ENCODE data around the gene XAGE2.
"Not testable (repeated sequence)": the region's sequence is repeated elsewhere in the genome, so short reads cannot be mapped to it uniquely, and the experiment has no call there.

XAGE2 gene

GRCh38 chrX:52368368-52369055 is at the start of gene XAGE2:
XAGE2 (plus strand) TSS chrX:52369021; CDS start chrX:52370015, 994 bp downstream.
- no peaks in the 10 kb centered on the region for H3K4me1 ChIP-seq
- H3K4me3 ChIP-seq = no peak within 1 kb of the TSS
- in situ Hi-C loops (cut with MboI; ENCODE audit: low sequenced_read_pairs) = no loop called here
- H3K9me3 ChIP-seq = no peaks in the 10 kb centered on the region
- H3K36me3 ChIP-seq (replicated peaks) = no peaks in the 10 kb centered on the region
- DNase-seq (ENCODE audit: low spot score in 2 of 2) = no peak
- no peaks in the 10 kb centered on the region for H3K27me3 ChIP-seq (ENCODE audit: low read depth)

GRCh38 chrX:52337410-52337809 is 31.4 kb upstream of the XAGE2 start:
- in situ Hi-C loops (cut with MboI; ENCODE audit: low sequenced_read_pairs) = no loop called here
- H3K4me1 ChIP-seq = no peaks in the 10 kb centered on the region
- no peaks in the 10 kb centered on the region for H3K27me3 ChIP-seq (ENCODE audit: low read depth)

DNA sequence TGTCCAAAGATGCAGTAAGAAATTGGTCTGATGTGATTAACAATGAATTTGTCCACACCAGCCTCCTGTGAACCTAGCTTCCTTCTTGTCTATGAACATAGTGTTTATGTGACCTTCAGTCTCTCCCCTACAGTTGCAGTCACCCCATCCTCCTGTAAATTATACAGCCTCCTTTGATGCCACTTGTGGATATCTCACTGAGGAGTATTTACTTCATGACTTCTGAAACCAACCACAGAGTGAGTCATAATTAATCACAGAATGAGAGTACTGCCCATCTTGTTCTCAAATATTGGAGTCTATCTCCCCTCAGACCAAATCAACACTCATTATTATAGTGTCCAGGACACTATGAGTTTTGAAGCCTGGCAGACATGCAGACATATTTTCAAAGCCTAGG is 27.3 kb upstream of the XAGE2 start:
- no peaks in the 10 kb centered on the region for H3K4me1 ChIP-seq
- no peaks in the 10 kb centered on the region for H3K27me3 ChIP-seq (ENCODE audit: low read depth)
- H3K36me3 ChIP-seq (replicated peaks) = no peaks in the 10 kb centered on the region
- DNase-seq (ENCODE audit: low spot score in 2 of 2) = no peak
- H3K4me3 ChIP-seq = no peak overlapping the region
- in situ Hi-C loops (cut with MboI; ENCODE audit: low sequenced_read_pairs) = no loop called here
- no peaks in the 10 kb centered on the region for H3K9me3 ChIP-seq

More at GRCh38 chrX:52337410-52337809, 31.4 kb upstream of the XAGE2 start:
- H3K9me3 ChIP-seq = no peaks in the 10 kb centered on the region
- no peak for DNase-seq (ENCODE audit: low spot score in 2 of 2)
- H3K4me3 ChIP-seq = no peak overlapping the region
- H3K36me3 ChIP-seq (replicated peaks) = no peaks in the 10 kb centered on the region

DNA sequence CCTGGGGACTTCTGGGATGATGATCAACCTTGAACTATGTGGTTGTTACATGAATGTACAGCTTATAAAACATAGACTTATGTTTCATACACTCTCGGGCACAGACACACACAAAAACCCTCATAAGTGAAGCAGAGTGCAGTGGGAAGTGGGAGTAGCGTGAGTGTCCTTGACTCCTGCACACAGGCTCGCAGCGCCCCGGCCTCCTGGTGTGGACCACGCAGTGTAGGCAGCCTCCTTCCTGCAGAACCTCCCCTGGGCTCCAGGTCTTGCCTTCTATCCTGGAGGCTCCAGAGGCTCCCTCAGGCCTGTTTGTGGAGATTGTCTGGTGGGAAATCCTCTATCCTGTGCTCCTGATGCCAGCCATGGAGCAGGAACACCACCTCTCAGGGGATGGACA is 25.7 kb upstream of the XAGE2 start:
- DNase-seq (ENCODE audit: low spot score in 2 of 2); H3K4me3 ChIP-seq; H3K27me3 ChIP-seq (ENCODE audit: low read depth); H3K36me3 ChIP-seq (replicated peaks); H3K4me1 ChIP-seq; H3K9me3 ChIP-seq; in situ Hi-C loops (cut with MboI; ENCODE audit: low sequenced_read_pairs): not testable (repeated sequence)

GRCh38 chrX:52345402-52345801 is 23.4 kb upstream of the XAGE2 start:
- H3K27me3 ChIP-seq (ENCODE audit: low read depth) = not testable (repeated sequence)
- peak; percentile 9 to 78 for DNase-seq (ENCODE audit: low spot score in 2 of 2)

DNA sequence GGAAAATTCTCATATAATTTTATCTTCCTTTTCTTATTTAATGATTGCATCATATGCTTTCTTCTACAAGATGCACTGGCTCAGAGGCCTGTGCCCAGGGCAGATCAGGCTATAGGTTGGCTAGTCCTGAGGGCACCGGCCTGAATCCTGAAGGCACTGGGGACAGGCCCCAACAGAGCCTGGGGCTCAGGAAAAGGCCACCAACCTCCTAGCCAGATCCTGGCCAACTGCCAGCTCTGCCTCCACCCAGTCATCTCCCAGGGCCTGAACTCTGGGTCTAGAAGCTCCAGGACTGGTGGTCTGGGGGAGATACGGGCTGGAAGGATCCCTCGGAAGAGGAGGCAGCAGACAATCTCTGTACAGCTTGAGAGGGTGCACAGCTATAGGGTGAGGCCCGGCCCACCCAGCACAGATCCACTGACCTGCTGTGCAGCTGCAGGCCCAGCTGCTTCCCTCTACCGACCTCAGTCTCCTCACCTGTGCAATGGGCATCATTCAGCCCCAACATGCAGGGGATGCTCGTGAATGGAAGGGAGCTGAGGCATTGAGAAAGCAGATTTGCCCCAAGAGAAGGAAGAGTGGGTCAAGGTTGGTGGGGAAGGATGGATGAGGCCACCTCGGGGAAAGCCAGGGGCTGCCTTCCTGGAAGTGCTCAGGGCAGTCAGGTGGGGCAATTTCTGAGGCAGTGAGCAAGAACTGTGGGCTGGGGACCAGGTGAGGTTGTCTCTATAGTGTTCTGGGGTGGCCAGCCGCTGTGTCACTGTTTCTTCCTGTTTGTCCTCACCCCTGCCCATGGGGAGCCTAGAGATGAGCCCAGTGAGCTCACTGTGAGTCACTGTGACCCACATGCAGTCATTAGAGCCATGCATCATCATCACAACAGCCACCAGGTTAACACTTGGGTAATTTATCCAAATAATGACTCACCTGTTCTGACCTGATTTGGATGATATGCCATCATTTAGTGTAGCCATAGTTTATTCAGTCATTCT is 22.4 kb upstream of the XAGE2 start:
- in situ Hi-C loops (cut with MboI; ENCODE audit: low sequenced_read_pairs) = no loop called here
- Histone ChIP-seq H3K36me3 (replicated peaks) (no peaks in the 10 kb centered on the region), H3K9me3 (no peaks in the 10 kb centered on the region), H3K27me3 (ENCODE audit: low read depth) (no peaks in the 10 kb centered on the region), H3K4me1 (no peaks in the 10 kb centered on the region), H3K4me3 (no peak overlapping the region)
- no peak for DNase-seq (ENCODE audit: low spot score in 2 of 2)

More at GRCh38 chrX:52345402-52345801, 23.4 kb upstream of the XAGE2 start:
- H3K4me3 ChIP-seq; in situ Hi-C loops (cut with MboI; ENCODE audit: low sequenced_read_pairs); H3K4me1 ChIP-seq; H3K36me3 ChIP-seq (replicated peaks); H3K9me3 ChIP-seq: not testable (repeated sequence)

DNA sequence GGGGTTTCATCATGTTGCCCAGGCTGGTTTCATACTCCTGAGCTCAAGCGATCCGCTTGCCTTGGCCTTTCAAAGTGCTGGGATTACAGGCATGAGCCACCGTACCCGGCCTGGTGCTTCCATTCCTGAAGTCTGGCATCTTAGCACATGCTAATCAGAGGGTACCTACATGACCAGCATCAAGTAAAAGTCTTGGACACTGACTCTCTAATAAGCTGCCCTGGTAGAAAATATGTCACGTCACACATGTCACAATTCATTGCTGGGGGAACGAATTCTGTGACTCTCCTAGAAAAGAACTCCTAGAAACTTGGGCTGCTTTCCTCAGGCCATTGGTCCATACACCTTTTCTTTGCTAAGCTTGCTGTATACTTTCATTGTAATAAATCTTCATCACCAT is 19.1 kb upstream of the XAGE2 start:
- Histone ChIP-seq H3K27me3 (ENCODE audit: low read depth) (no peaks in the 10 kb centered on the region), H3K36me3 (replicated peaks) (no peaks in the 10 kb centered on the region), H3K9me3 (no peaks in the 10 kb centered on the region), H3K4me1 (no peaks in the 10 kb centered on the region), H3K4me3 (no peak overlapping the region)
- DNase-seq (ENCODE audit: low spot score in 2 of 2) = no peak
- in situ Hi-C loops (cut with MboI; ENCODE audit: low sequenced_read_pairs) = no loop called here

GRCh38 chrX:52352551-52352950 is 16.3 kb upstream of the XAGE2 start:
- H3K4me3 ChIP-seq = no peak overlapping the region
- in situ Hi-C loops (cut with MboI; ENCODE audit: low sequenced_read_pairs) = no loop called here
- DNase-seq (ENCODE audit: low spot score in 2 of 2) = no peak
- no peaks in the 10 kb centered on the region for H3K36me3 ChIP-seq (replicated peaks)
- no peaks in the 10 kb centered on the region for H3K27me3 ChIP-seq (ENCODE audit: low read depth)
- no peaks in the 10 kb centered on the region for H3K9me3 ChIP-seq
- no peaks in the 10 kb centered on the region for H3K4me1 ChIP-seq

DNA sequence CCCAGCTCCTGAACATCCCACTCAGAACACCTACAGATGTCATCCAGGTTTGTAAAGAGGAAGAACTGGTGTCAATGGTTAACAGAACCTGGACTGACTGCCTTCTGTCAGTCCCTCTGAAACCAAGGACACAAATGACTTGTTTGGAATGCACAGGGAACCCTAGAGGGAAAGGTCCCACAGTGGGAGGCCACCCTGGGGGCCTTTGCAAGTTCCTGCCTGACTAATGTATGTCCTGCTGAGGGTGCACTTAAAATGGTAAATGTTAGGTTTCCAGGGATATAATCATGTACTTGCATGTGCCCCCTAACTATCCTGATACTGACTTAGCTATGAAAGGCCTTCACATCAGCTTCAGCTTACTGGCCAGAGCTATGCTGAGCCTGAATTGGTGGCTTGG is 15.0 kb upstream of the XAGE2 start:
- DNase-seq (ENCODE audit: low spot score in 2 of 2) = no peak
- Histone ChIP-seq H3K9me3 (no peaks in the 10 kb centered on the region), H3K36me3 (replicated peaks) (no peaks in the 10 kb centered on the region), H3K4me1 (no peaks in the 10 kb centered on the region), H3K27me3 (ENCODE audit: low read depth) (no peaks in the 10 kb centered on the region), H3K4me3 (no peak overlapping the region)
- in situ Hi-C loops (cut with MboI; ENCODE audit: low sequenced_read_pairs) = no loop called here

GRCh38 chrX:52355108-52355507 is 13.7 kb upstream of the XAGE2 start:
- H3K4me3 ChIP-seq = no peak overlapping the region
- H3K36me3 ChIP-seq (replicated peaks) = no peaks in the 10 kb centered on the region
- H3K9me3 ChIP-seq = no peaks in the 10 kb centered on the region
- no peak for DNase-seq (ENCODE audit: low spot score in 2 of 2)
- no peaks in the 10 kb centered on the region for H3K27me3 ChIP-seq (ENCODE audit: low read depth)
- in situ Hi-C loops (cut with MboI; ENCODE audit: low sequenced_read_pairs) = no loop called here
- H3K4me1 ChIP-seq = no peaks in the 10 kb centered on the region

DNA sequence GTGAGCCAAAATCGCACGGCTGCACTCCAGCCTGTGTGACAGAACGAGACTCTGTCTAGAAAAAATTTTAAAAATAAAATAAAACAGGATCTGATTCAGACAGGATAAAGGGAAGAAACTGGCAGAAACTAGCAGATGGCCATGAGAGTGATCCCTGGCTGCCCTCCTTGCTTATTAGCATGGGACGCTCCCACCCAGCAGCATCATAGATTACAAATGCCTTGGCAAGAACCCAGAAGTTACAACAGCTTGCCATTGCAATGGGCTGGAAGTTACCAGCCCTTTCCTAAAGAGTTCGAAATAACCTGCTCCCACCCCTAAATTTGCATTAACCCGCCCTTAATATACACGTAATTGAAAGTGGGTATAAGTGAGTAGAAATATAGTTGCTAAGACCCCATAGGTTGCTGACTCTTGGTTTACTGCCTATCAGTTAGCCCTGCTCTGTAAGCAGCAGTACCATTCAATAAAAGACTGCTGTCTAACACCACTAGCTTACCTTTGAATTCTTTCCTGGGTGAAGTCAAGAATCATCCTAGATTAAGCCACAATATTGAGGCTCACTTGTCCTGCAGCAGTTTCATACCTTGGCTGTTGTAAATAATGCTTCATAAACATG is 9.1 kb upstream of the XAGE2 start:
- in situ Hi-C loops (cut with MboI; ENCODE audit: low sequenced_read_pairs) = no loop called here
- H3K36me3 ChIP-seq (replicated peaks) = no peaks in the 10 kb centered on the region
- H3K4me1 ChIP-seq = no peaks in the 10 kb centered on the region
- H3K27me3 ChIP-seq (ENCODE audit: low read depth) = no peaks in the 10 kb centered on the region
- no peak for DNase-seq (ENCODE audit: low spot score in 2 of 2)
- no peaks in the 10 kb centered on the region for H3K9me3 ChIP-seq
- H3K4me3 ChIP-seq = no peak overlapping the region

- Histone ChIP-seq H3K4me3 (no peak overlapping the region), H3K4me1 (no peaks in the 10 kb centered on the region), H3K27me3 (ENCODE audit: low read depth) (no peaks in the 10 kb centered on the region), H3K9me3 (no peaks in the 10 kb centered on the region), H3K36me3 (replicated peaks) (no peaks in the 10 kb centered on the region)
- DNase-seq (ENCODE audit: low spot score in 2 of 2) = no peak
- in situ Hi-C loops (cut with MboI; ENCODE audit: low sequenced_read_pairs) = no loop called here
Observed at GRCh38 chrX:52361941-52362340, 6.9 kb upstream of the XAGE2 start.

DNA sequence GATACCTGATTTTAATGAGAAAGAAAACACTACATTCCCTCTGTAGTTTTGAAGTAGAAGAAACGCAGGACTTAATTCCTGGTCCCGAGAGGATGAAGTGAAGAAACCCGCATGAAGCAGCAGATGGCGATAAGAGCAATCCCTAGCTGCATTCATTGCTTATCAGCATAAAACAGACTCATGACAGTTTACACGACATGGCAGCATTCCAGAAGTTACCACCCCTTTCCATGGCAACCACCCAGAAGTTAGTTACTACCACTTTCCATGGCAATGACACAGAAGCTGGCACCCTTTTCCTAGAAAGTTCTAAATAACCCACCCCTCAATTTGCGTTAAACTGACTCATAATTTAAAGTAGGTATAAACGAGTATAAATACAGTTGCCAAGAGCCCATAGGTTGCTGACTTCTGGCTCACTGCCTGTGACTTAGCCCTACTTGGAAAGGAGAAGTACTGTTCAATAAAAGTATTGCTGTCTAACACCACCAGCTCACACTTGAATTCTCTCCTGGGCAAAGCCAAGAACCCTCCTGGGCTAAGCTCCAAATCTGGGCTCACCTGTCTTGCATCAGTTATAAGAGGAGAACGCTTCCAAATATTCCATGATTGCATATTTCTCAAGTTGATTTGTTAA is 5.5 kb upstream of the XAGE2 start:
- no peaks in the 10 kb centered on the region for H3K4me1 ChIP-seq
- H3K4me3 ChIP-seq = no peak overlapping the region
- in situ Hi-C loops (cut with MboI; ENCODE audit: low sequenced_read_pairs) = no loop called here
- H3K27me3 ChIP-seq (ENCODE audit: low read depth) = no peaks in the 10 kb centered on the region
- H3K36me3 ChIP-seq (replicated peaks) = no peaks in the 10 kb centered on the region
- DNase-seq (ENCODE audit: low spot score in 2 of 2) = no peak
- H3K9me3 ChIP-seq = no peaks in the 10 kb centered on the region

Data from HAP-1 (cell line).